GM23338 (cell line): ENCODE results near the gene IPCEF1. TPM values are rescaled to one million over a fixed set of nuclear protein-coding genes. Genes with fewer than 3 reads are reported as not detected.

Experiments used
- ATAC-seq: fragments of 200-7000 bp; cut with Tn5 transposase; 3 replicates; pipeline ENCODE4 v1.9.1; 2020
- DNase-seq: peaks from one replicate; pipeline ENCODE4 v3.0.0-alpha.2; 2015; ENCODE audit warnings: low spot score
- H2AFZ ChIP-seq: fragments of 200-600 bp; sonication (generic); 2 replicates; pipeline ENCODE4 v1.8.0; 2016; ENCODE audit warnings: antibody characterized with exemption, mild to moderate bottlenecking, moderate library complexity
- H3F3A ChIP-seq: fragments of 200-600 bp; sonication (generic); replicated peaks from 2 replicates; pipeline ENCODE4 v1.8.0; 2017; ENCODE audit warnings: antibody characterized with exemption, mixed run types, low read depth
- H3K27ac ChIP-seq: fragments of 200-600 bp; sonication (generic); 2 replicates; pipeline ENCODE4 v1.6.1; 2016; ENCODE audit warnings: low read depth
- H3K27me3 ChIP-seq: fragments of 200-600 bp; sonication (generic); 2 replicates; pipeline ENCODE4 v1.8.0; 2016; ENCODE audit warnings: mild to moderate bottlenecking, mixed run types, moderate library complexity; ENCODE audit not compliant: insufficient read depth
- H3K36me3 ChIP-seq: fragments of 200-600 bp; sonication (generic); 2 replicates; pipeline ENCODE4 v1.8.0; 2016; ENCODE audit warnings: mild to moderate bottlenecking; ENCODE audit not compliant: insufficient read depth
- H3K4me1 ChIP-seq: fragments of 200-600 bp; sonication (generic); 2 replicates; pipeline ENCODE4 v1.8.0; 2016; ENCODE audit warnings: mild to moderate bottlenecking, moderate library complexity; ENCODE audit not compliant: insufficient read depth
- H3K4me2 ChIP-seq: fragments of 200-600 bp; sonication (generic); 2 replicates; pipeline ENCODE4 v1.7.1; 2017; ENCODE audit warnings: mixed run types
- H3K4me3 ChIP-seq: fragments of 200-600 bp; sonication (generic); 2 replicates; pipeline ENCODE4 v1.6.1; 2016; ENCODE audit warnings: mixed run types
- H3K79me2 ChIP-seq: fragments of 200-600 bp; sonication (generic); replicated peaks from 2 replicates; pipeline ENCODE4 v1.8.0; 2017; ENCODE audit warnings: mild to moderate bottlenecking; ENCODE audit not compliant: insufficient read depth
- H3K9me2 ChIP-seq: fragments of 200-600 bp; sonication (generic); 2 replicates; pipeline ENCODE4 v1.8.0; 2017; ENCODE audit not compliant: insufficient read depth
- H4K20me1 ChIP-seq: fragments of 200-600 bp; sonication (generic); replicated peaks from 2 replicates; pipeline ENCODE4 v1.8.0; 2017; ENCODE audit warnings: mild to moderate bottlenecking; ENCODE audit not compliant: insufficient read depth
- H3K27ac Mint-ChIP-seq: 2 replicates; pipeline ENCODE4 v1.8.0; 2020; ENCODE audit warnings: inconsistent platforms, mild to moderate bottlenecking, moderate library complexity, mixed read lengths
- H3K27me3 Mint-ChIP-seq: 3 replicates; pipeline ENCODE4 v1.8.0; 2022; ENCODE audit warnings: low read depth, mild to moderate bottlenecking, moderate library complexity, mixed read lengths, inconsistent platforms; ENCODE audit not compliant: insufficient read depth, poor library complexity
- H3K36me3 Mint-ChIP-seq: 3 replicates; pipeline ENCODE4 v1.8.0; 2021; ENCODE audit warnings: low read depth, mild to moderate bottlenecking, inconsistent platforms, moderate library complexity, mixed read lengths
- H3K4me1 Mint-ChIP-seq: 3 replicates; pipeline ENCODE4 v1.8.0; 2020; ENCODE audit warnings: mild to moderate bottlenecking, inconsistent platforms, mixed read lengths
- H3K4me3 Mint-ChIP-seq: 3 replicates; pipeline ENCODE4 v1.8.0; 2021; ENCODE audit warnings: moderate library complexity, mild to moderate bottlenecking, inconsistent platforms, mixed read lengths
- H3K9me3 Mint-ChIP-seq: 3 replicates; pipeline ENCODE4 v1.8.0; 2020; ENCODE audit warnings: moderate library complexity, mild to moderate bottlenecking, inconsistent platforms, mixed read lengths
- CREB1 ChIP-seq: fragments of 250-450 bp; sonication (Bioruptor Pico); IDR thresholded peaks from 2 replicates; pipeline ENCODE4 v1.5.0; 2020; ENCODE audit warnings: low read depth, mild to moderate bottlenecking, moderate library complexity
- CTCF ChIP-seq, 2 experiments: fragments of 200-600 bp in 1 of 2; sonication (generic) in 1 of 2; conservative IDR thresholded peaks; 2 replicates each; pipeline versions ENCODE4 v1.5.1 to v1.6.1; 2016 to 2017; ENCODE audit warnings: antibody characterized with exemption in 2 of 2, low read depth in 2 of 2, mild to moderate bottlenecking in 2 of 2, moderate library complexity in 1 of 2
- ETS1 ChIP-seq: IDR thresholded peaks from 2 replicates; pipeline ENCODE4 v1.6.1; 2016; ENCODE audit warnings: antibody characterized with exemption
- EZH2phosphoT487 ChIP-seq: fragments of 200-600 bp; sonication (generic); IDR thresholded peaks from one replicate; pipeline ENCODE4 v1.8.1; 2018; ENCODE audit warnings: antibody characterized with exemption; ENCODE audit not compliant: unreplicated experiment
- NANOG ChIP-seq: IDR thresholded peaks from 2 replicates; pipeline ENCODE4 v1.6.1; 2016; ENCODE audit warnings: antibody characterized with exemption, borderline replicate concordance
- POLR2AphosphoS5 ChIP-seq: IDR thresholded peaks from 2 replicates; pipeline ENCODE4 v1.6.1; 2016; ENCODE audit warnings: antibody characterized with exemption, low read depth
- ZNF114 ChIP-seq: fragments of 250-450 bp; sonication (Bioruptor Pico); IDR thresholded peaks from 2 replicates; pipeline ENCODE4 v1.5.0; 2020; ENCODE audit warnings: mild to moderate bottlenecking, moderate library complexity
- ZNF462 ChIP-seq: fragments of 250-450 bp; sonication (Bioruptor Pico); IDR thresholded peaks from 2 replicates; pipeline ENCODE4 v1.5.0; 2020; ENCODE audit warnings: mild to moderate bottlenecking, moderate library complexity
- polyA plus RNA-seq: library from polyadenylated mRNA; unstranded; fragments of >200 nt; fragmentation: Nextera tagmentation; extraction: Ambion mirVana; gene quantifications from 2 replicates; pipeline ENCODE4 v1.2.1, GENCODE V29; 2016
- total RNA-seq: library from RNA; depleted of rRNA; stranded (reverse); fragments of >200 nt; shearing (Covaris generic); gene quantifications from 2 replicates; pipeline ENCODE4 v1.2.3, GENCODE V29; 2014

IPCEF1 gene
- total and polyA plus RNA-seq, 2 experiments from 2014 or later, result 0.15 to 1.8 TPM

DNA sequence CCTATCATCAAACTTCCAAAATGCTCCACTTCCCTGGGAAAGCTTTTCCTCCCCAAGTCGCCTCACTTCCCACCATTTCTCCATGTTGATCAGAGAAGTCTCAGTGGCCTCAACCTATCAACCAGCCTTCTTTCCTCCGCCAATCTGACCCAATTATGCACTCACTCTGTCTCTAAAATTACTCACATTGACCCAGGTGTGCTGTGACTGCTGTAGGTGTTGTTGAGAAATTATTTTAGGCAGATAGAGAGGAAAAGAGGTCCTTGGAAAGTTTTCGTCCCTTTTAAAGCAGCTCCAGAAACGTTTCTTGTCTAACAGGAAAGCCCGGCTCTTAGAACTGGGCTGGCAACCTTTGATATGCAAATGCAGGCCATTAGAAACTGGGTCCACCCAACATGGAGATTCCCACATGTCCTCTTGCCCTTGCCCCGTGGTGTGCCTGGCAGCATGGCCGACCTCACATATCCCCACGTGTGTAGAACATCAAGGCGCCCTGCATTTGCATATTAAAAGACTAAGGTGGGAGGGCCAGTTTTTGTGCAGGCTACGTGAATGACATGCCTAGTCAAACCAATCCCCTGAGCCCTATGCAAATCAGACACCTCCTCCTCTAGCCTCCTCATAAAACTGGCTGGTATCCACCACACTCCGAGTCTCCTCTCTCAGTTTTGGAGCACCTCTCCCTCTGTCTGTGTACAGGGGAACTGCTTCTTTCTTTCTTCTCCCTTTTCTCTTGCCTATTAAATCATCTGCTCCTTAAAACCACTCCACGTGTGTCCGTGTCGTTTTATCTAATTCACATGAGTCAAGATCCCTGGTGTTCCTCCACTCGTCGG lies 12.9 kb downstream of the IPCEF1 start:
- peaks cover 10% of the 10 kb centered on the region; the same call in 2 of the 3 replicates for H3K9me3 Mint-ChIP-seq
- H3K9me2 ChIP-seq, result peaks cover 8% of the 10 kb centered on the region; the same call in 1 of the 2 replicates
- peak; percentile 85 for DNase-seq
- H3K36me3 ChIP-seq, result no peaks in the 10 kb centered on the region
- peak overlapping the region; percentile 49; the same call in 2 of the 3 replicates for H3K4me3 Mint-ChIP-seq
- H4K20me1 ChIP-seq, result no peaks in the 10 kb centered on the region
- peak overlapping the region; percentile 10; the same call in 1 of the 2 replicates for H3K4me3 ChIP-seq
- H3K27ac Mint-ChIP-seq, result peak overlapping the region; percentile 54; the same call in 1 of the 2 replicates
- H3K4me1 ChIP-seq, result peaks cover 22% of the 10 kb centered on the region
- peak overlapping the region; percentile 48 for H3K4me2 ChIP-seq
- TF ChIP-seq EZH2phosphoT487, result no peak
- TF ChIP-seq POLR2AphosphoS5, result peak; percentile 46; the same call in 1 of the 2 replicates
- TF ChIP-seq CREB1 (CRISPR knock-in tag), result 0 out of 2 replicates have a peak, but pooled peaks have one; percentile 50
- TF ChIP-seq NANOG, result peak; percentile 54; the same call in 1 of the 2 replicates
- no peak for TF ChIP-seq ETS1
- TF ChIP-seq ZNF462 (CRISPR knock-in tag), result peak; percentile 76; the same call in 1 of the 2 replicates
- TF ChIP-seq CTCF (conservative IDR thresholded peaks at IDR 0.05; ENCODE audit: low read depth in 2 of 2), result peak; percentile 52 to 53
- peak; percentile 78; the same call in 1 of the 2 replicates for TF ChIP-seq ZNF114 (CRISPR knock-in tag)
- H3K79me2 ChIP-seq, result no peaks in the 10 kb centered on the region
- no peaks in the 10 kb centered on the region for H3F3A ChIP-seq
- no peaks in the 10 kb centered on the region; the same call in 2 of the 3 replicates for H3K36me3 Mint-ChIP-seq
- H3K27me3 ChIP-seq, result no peaks in the 10 kb centered on the region
- peaks cover 1% of the 10 kb centered on the region for H3K27me3 Mint-ChIP-seq
- peak; percentile 97 for ATAC-seq
- H3K4me1 Mint-ChIP-seq, result peaks cover 29% of the 10 kb centered on the region
- H3K27ac ChIP-seq, result no peak overlapping the region
- H2AFZ ChIP-seq, result peak overlapping the region; percentile 2; the same call in 1 of the 2 replicates
